Gastroesophageal sphincter (tissue), 3 donors: Measurements from ENCODE around the gene ZNRF3.

ENCODE experiments used
- CTCF ChIP-seq, 4 experiments: fragments of 200-600 bp in 2 of 4; fragments of 450-650 bp in 2 of 4; sonication (generic) in 1 of 4; IDR thresholded peaks; one replicate each; pipeline ENCODE4 v1.5.1; 2017 to 2019; ENCODE audit warnings: antibody characterized with exemption in 4 of 4, mild to moderate bottlenecking in 2 of 4, moderate library complexity in 2 of 4
- EP300 ChIP-seq: sonication (generic); formaldehyde crosslinking; IDR thresholded peaks from one replicate; pipeline ENCODE4 v1.6.1; 2017; ENCODE audit warnings: antibody characterized with exemption, mild to moderate bottlenecking
- POLR2A ChIP-seq, 2 donors: fragments of 450-650 bp; IDR thresholded peaks; one replicate each; pipeline ENCODE4 v1.6.1; 2017; ENCODE audit warnings: antibody characterized with exemption in 2 of 2, mild to moderate bottlenecking in 2 of 2, moderate library complexity in 1 of 2
- POLR2AphosphoS5 ChIP-seq: sonication (generic); formaldehyde crosslinking; IDR thresholded peaks from one replicate; pipeline ENCODE4 v1.6.1; 2017; ENCODE audit warnings: antibody characterized with exemption

DNA sequence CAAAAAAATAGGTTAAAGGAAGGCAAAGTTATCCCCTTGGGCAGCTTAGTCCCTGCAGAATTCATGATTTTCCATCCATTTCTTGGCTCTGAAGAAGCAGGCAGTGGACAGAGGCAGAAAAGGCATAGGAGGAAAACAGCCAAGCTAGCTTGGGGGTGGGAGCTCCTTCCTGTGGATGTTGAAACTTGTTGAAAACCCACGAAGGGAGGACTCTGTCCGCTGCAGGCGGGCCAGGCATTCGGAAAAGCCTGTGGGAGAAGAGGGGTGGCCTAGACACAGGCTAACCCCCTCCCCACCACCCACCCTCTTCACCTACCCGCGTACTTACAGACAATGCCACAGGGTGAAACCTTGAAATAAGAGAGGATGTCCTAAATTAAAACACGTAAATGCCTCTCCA, 106.1 kb downstream of the ZNRF3 start:
- TF ChIP-seq POLR2A (IDR thresholded peaks at IDR 0.05) = no peak
- no peak for TF ChIP-seq POLR2AphosphoS5
- no peak for TF ChIP-seq CTCF (IDR thresholded peaks at IDR 0.05)
- no peak for TF ChIP-seq EP300
